Kidney (tissue), 14 donors: ENCODE measurements around the gene GALNT18. TPM values are rescaled to one million over a fixed set of nuclear protein-coding genes. Genes with fewer than 3 reads are reported as not detected.

Experiments
- DNase-seq, 5 donors: peaks; one replicate each; pipeline ENCODE4 v3.0.0-alpha.2; 2013 to 2020
- FAIRE-seq: peaks from 2 replicates; lab custom pipeline; 2012; peaks lifted over from hg19 to GRCh38; lab: Jason Lieb, UNC
- H3K27ac ChIP-seq, 2 donors: one replicate each; pipeline ENCODE4 v1.7.0; 2013; ENCODE audit warnings: low read depth in 2 of 2, low read length in 2 of 2, inconsistent platforms in 1 of 2
- H3K27me3 ChIP-seq: one replicate; pipeline ENCODE4 v1.7.1; 2013; ENCODE audit warnings: low read length, inconsistent platforms; ENCODE audit not compliant: control insufficient read depth, insufficient read depth
- H3K36me3 ChIP-seq, 3 donors: one replicate each; pipeline versions ENCODE4 v1.7.0 to v1.7.1; 2013; ENCODE audit warnings: low read length in 3 of 3, control low read depth in 1 of 3, inconsistent platforms in 1 of 3; ENCODE audit not compliant: insufficient read depth in 3 of 3, control insufficient read depth in 2 of 3
- H3K4me1 ChIP-seq, 3 donors: one replicate each; pipeline versions ENCODE4 v1.7.0 to v1.7.1; 2013; ENCODE audit warnings: low read length in 3 of 3, inconsistent platforms in 1 of 3, low read depth in 1 of 3; ENCODE audit not compliant: control insufficient read depth in 2 of 3, insufficient read depth in 2 of 3
- H3K4me3 ChIP-seq, 3 donors: one replicate each; pipeline versions ENCODE4 v1.7.0 to v1.8.1; 2013; ENCODE audit warnings: low read length in 3 of 3, control low read depth in 1 of 3, inconsistent platforms in 1 of 3
- H3K9ac ChIP-seq, 3 donors: one replicate each; pipeline versions ENCODE4 v1.7.0 to v1.7.1; 2013; ENCODE audit warnings: low read length in 3 of 3, control low read depth in 1 of 3, inconsistent platforms in 1 of 3
- H3K9me3 ChIP-seq, 3 donors: one replicate each; pipeline versions ENCODE4 v1.7.0 to v1.7.1; 2013; ENCODE audit warnings: low read length in 3 of 3, control low read depth in 1 of 3, inconsistent platforms in 1 of 3; ENCODE audit not compliant: control insufficient read depth in 2 of 3, insufficient read depth in 1 of 3
- CTCF ChIP-seq: IDR thresholded peaks from 3 replicates; pipeline ENCODE4 v1.5.1; 2012; ENCODE audit warnings: mild to moderate bottlenecking, moderate library complexity, borderline replicate concordance; ENCODE audit not compliant: insufficient read depth; ENCODE audit errors: extremely low read depth
- intact Hi-C: fragments of 100-400 bp; cut with DNase I; formaldehyde crosslinking; loops from one replicate; pipeline ENCODE4 v1.11.1; 2022
- polyA plus RNA-seq: library from polyadenylated mRNA; stranded (reverse); fragments of 350-450 nt; fragmentation: Illumina TruSeq; extraction: RNeasy Lipid Tissue Mini Kit (QIAGEN cat#74804); gene quantifications from one replicate; pipeline ENCODE4 v1.2.3, GENCODE V29; 2014; ENCODE audit warnings: low read depth, low replicate concordance; ENCODE audit not compliant: insufficient read depth
- total RNA-seq: library from RNA; stranded (reverse); fragmentation: NEBNext Ultra II Directional; extraction: Animal tissue kit (Norgen Biotek cat#: 25700); gene quantifications from one replicate; pipeline ENCODE4 v1.2.1, GENCODE V29; 2021
- donor health status: control.
- donor health status: control.
- donor health status: control.
- donor health status: control.
- donor health status: control.
- donor health status: DM: yes; HTN: yes; CAD: no.
- donor health status: Normal renal cell carcinoma (clear cell type).

The GALNT18 gene
- total and polyA plus RNA-seq, 2 donors from 2014 or later, result 27.2 to 42.1 TPM

DNA sequence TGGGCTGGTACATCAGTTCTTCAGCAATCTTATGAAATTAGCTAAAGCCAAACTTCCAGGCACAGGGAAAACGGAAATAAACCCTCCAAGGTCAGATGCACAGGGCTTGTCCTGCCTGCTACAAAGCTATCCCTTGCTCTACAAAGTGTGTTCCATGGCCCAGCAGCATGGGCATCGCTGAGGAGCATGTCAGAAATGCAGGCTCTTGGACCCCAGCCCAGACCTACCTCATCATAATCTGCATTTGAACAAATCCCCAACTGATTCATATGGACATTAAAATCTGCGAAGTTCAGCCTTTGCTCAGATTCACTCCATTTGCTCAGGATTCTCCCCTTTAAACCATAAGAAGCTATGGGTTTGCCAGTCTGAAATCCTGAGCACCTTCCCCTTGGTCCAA, 139.1 kb downstream of the GALNT18 start:
- DNase-seq (no peak), FAIRE-seq (no peak)
- H3K4me1 ChIP-seq, result no peaks in the 10 kb centered on the region
- no peak for TF ChIP-seq CTCF
- H3K9ac ChIP-seq, result no peak overlapping the region
- intact Hi-C loops, result no loop called here
- H3K27me3 ChIP-seq, result no peaks in the 10 kb centered on the region
- no peaks in the 10 kb centered on the region for H3K36me3 ChIP-seq
- H3K27ac ChIP-seq, result no peak overlapping the region
- no peak overlapping the region for H3K4me3 ChIP-seq
- no peaks in the 10 kb centered on the region for H3K9me3 ChIP-seq

DNA sequence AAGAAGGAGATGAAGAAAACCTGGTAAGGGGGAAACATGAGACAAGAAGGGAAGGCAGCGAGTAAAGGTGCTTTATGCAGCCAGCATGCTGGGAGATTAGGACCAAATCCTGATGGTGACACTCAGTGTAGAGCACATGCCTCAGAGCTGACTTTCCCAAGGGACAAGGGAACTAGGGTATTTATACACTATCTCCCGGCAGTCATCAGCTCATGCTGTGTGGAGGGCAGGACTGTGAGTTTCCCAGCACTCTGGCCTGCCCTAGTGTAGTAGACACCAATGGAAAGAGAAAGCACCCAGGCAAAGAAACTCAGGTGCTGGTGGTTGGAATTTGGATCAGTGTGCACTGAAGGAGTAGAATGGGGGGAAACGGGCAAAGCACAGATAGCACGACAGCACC, 140.4 kb downstream of the GALNT18 start:
- no peak for TF ChIP-seq CTCF
- Histone ChIP-seq H3K27ac (no peak overlapping the region), H3K4me3 (no peak overlapping the region), H3K27me3 (no peaks in the 10 kb centered on the region), H3K4me1 (no peaks in the 10 kb centered on the region), H3K9ac (no peak overlapping the region), H3K36me3 (no peaks in the 10 kb centered on the region), H3K9me3 (no peaks in the 10 kb centered on the region)
- DNase-seq, result no peak
- no peak for FAIRE-seq
- intact Hi-C loops, result no loop called here

DNA sequence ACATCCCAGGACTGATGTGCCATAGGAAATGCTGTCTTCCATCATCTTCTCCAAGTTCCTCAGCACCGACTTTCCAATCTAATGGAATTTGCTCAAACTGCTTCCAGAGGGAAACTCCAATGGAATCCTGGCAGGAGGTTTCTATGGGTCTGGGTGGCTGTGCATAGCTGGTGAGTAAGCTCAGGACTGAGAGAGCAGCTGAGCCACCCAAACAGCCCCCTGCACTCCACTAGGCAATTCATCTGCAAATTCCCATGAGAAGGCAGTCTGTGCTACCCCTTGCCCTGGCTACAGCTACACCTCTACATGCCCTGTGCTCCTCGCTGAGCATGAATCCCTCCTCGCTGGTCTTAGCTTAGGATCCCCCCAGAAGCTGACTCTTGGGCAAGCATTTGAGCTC, 140.8 kb downstream of the GALNT18 start:
- H3K36me3 ChIP-seq, result no peaks in the 10 kb centered on the region
- FAIRE-seq, result no peak
- no peak for TF ChIP-seq CTCF
- no peak overlapping the region for H3K27ac ChIP-seq
- H3K27me3 ChIP-seq, result no peaks in the 10 kb centered on the region
- H3K4me1 ChIP-seq, result no peaks in the 10 kb centered on the region
- no peaks in the 10 kb centered on the region for H3K9me3 ChIP-seq
- H3K9ac ChIP-seq, result no peak overlapping the region
- H3K4me3 ChIP-seq, result no peak overlapping the region
- DNase-seq, result no peak
- intact Hi-C loops, result no loop called here

GRCh38 chr11:11478687-11479086, 143.1 kb downstream of the GALNT18 start:
- Histone ChIP-seq H3K4me1 (no peaks in the 10 kb centered on the region), H3K27ac (no peak overlapping the region), H3K36me3 (no peaks in the 10 kb centered on the region), H3K4me3 (no peak overlapping the region), H3K27me3 (no peaks in the 10 kb centered on the region), H3K9ac (no peak overlapping the region), H3K9me3 (no peaks in the 10 kb centered on the region)
- FAIRE-seq, result no peak
- TF ChIP-seq CTCF, result no peak
- intact Hi-C loops, result no loop called here
- DNase-seq, result no peak
